Measurements from ENCODE around the gene ZGPAT.

The ZGPAT gene

GRCh38 chr20:63661959-63662812 is 45.7 kb upstream of the ZGPAT start:
- no peak overlapping the region for H3K4me3 ChIP-seq (replicated peaks in 1 of 2; ENCODE audit: low read depth in 2 of 2, low read length in 2 of 2)
- no peak for DNase-seq (ENCODE audit: low read depth in 2 of 2)
- TF ChIP-seq CTCF (IDR thresholded peaks at IDR 0.05; ENCODE audit: low read depth, low read length): no peak

- no peak overlapping the region for H3K4me3 ChIP-seq (replicated peaks in 1 of 2; ENCODE audit: low read depth in 2 of 2, low read length in 2 of 2)
- no peak for TF ChIP-seq CTCF (IDR thresholded peaks at IDR 0.05; ENCODE audit: low read depth, low read length)
- no peak for DNase-seq (ENCODE audit: low read depth in 2 of 2)
Observed at GRCh38 chr20:63662813-63663189, 45.0 kb upstream of the ZGPAT start.

- no peak overlapping the region for H3K4me3 ChIP-seq (replicated peaks in 1 of 2; ENCODE audit: low read depth in 2 of 2, low read length in 2 of 2)
- DNase-seq (ENCODE audit: low read depth in 2 of 2): no peak
- TF ChIP-seq CTCF (IDR thresholded peaks at IDR 0.05; ENCODE audit: low read depth, low read length): no peak
Observed at GRCh38 chr20:63663332-63664066, 44.3 kb upstream of the ZGPAT start.

- H3K4me3 ChIP-seq (replicated peaks in 1 of 2; ENCODE audit: low read depth in 2 of 2, low read length in 2 of 2): no peak overlapping the region
- no peak for TF ChIP-seq CTCF (IDR thresholded peaks at IDR 0.05; ENCODE audit: low read depth, low read length)
- DNase-seq (ENCODE audit: low read depth in 2 of 2): no peak
Observed at GRCh38 chr20:63664143-63664851, 43.5 kb upstream of the ZGPAT start.

GRCh38 chr20:63664861-63665594 is 42.8 kb upstream of the ZGPAT start:
- no peak for TF ChIP-seq CTCF (IDR thresholded peaks at IDR 0.05; ENCODE audit: low read depth, low read length)
- DNase-seq (ENCODE audit: low read depth in 2 of 2): peak in 1 of 2 donors; percentile 42
- no peak overlapping the region for H3K4me3 ChIP-seq (replicated peaks in 1 of 2; ENCODE audit: low read depth in 2 of 2, low read length in 2 of 2)

GRCh38 chr20:63665708-63666107 is 42.1 kb upstream of the ZGPAT start:
- DNase-seq (ENCODE audit: low read depth in 2 of 2): no peak
- H3K4me3 ChIP-seq (replicated peaks in 1 of 2; ENCODE audit: low read depth in 2 of 2, low read length in 2 of 2): no peak overlapping the region
- TF ChIP-seq CTCF (IDR thresholded peaks at IDR 0.05; ENCODE audit: low read depth, low read length): no peak
